Left kidney (tissue), 2 donors: Measurements from ENCODE around the gene UBE2L6. TPM values are rescaled to one million over a fixed set of nuclear protein-coding genes. Genes with fewer than 3 reads are reported as not detected.

Source experiments
- DNase-seq: peaks from one replicate; pipeline ENCODE4 v3.0.0-alpha.2; 2013
- polyA plus RNA-seq: library from polyadenylated mRNA; unstranded; fragments of 120-200 nt; gene quantifications from one replicate; pipeline ENCODE4 v1.2.1, GENCODE V29; 2013; ENCODE audit not compliant: insufficient read length

UBE2L6 gene
- polyA plus RNA-seq, 1 donor = 31.2 TPM

DNA sequence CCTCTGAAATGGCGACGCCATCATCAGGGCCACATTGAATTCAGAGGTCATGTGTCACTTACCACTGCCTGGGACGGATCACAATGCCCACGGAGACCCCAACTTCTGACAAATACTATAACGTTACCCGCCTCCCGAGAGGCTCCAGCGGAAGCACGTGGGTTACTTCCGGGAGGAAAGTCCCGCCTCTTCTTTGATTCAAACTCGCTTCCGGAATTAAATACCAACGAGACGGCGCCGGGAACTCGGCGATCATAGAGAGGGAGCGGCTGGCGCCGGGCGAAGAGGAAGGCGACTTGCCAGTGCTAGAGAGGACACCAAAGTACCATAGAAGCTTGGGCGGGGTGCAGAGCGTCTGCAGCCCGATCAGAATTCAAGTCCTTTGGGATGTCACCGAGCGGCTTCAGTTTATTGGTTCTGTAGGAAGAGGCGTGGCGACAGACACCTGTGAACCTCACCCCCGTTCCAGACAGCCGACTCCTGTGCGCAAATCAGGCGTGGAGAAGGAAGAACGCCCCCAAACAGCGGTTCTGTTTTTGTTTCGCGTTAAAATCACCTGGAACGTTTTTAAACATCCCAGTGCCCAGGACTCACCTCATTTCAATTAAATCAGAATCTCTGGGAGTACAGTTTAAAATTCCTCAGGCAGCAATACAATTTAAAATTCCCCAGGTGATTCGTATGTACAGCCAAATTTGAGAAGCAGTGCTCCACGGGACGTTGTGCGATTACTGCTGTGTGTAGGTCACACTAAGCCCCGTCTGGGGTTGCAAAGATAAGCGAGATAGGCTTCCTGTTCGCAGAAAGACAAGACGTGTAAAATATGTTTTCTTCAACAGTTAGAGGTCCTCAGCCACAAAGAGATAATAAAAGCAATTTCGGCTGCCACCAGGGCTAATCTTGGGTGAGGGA is 36.6 kb downstream of the UBE2L6 start, which contains the start of gene TIMM10:
TSS of gene TIMM10 (minus strand) at position 159 of the 912 bp plus-strand sequence. CDS start 565 bp downstream, outside the sequence.
- peak; percentile 95 for DNase-seq

GRCh38 chr11:57530215-57530595 is 37.3 kb downstream of the UBE2L6 start:
- no peak for DNase-seq

DNA sequence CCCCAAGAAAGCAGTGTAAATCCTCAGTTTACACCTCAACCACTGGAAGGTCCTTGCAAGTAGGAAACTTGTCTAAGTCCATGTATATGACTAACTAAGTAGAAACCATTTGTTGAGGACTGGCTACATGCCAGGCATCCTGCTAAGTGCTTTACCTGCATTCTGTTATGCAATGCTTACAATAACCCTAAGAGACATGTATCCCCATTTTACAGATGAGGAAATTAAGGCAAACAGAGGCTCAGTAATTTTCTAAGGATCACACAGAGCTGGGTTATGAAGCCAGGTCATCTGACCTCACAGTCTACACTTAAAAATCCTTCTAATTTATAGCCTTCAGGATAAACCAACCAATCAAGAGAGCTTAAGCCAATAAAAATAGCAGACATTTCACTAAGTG is 38.5 kb downstream of the UBE2L6 start:
- no peak for DNase-seq

- peak; percentile 46 for DNase-seq
Measured at GRCh38 chr11:57527056-57527631, 40.3 kb downstream of the UBE2L6 start.

GRCh38 chr11:57523419-57523818 is 44.1 kb downstream of the UBE2L6 start:
- DNase-seq = no peak

- DNase-seq = no peak
Measured at GRCh38 chr11:57521116-57521515, 46.4 kb downstream of the UBE2L6 start.

DNA sequence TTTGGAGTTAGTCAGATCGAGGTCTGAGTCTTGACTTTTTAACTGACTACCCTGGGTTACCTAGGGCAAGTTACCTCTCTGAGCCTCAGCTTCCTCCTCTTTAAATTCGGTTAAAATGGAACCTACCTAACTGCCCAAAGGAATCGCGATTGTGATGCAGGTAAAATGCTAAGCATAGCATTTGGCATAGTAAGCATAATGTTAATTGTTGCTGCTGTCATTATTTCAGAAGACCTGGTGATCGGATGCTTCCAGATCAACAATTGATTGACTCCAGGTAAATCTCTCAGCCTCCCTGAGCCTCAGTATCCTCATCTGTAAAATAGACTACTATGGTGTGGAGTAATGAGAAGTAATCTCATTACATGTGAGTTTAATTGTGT is 51.4 kb downstream of the UBE2L6 start:
- no peak for DNase-seq

DNA sequence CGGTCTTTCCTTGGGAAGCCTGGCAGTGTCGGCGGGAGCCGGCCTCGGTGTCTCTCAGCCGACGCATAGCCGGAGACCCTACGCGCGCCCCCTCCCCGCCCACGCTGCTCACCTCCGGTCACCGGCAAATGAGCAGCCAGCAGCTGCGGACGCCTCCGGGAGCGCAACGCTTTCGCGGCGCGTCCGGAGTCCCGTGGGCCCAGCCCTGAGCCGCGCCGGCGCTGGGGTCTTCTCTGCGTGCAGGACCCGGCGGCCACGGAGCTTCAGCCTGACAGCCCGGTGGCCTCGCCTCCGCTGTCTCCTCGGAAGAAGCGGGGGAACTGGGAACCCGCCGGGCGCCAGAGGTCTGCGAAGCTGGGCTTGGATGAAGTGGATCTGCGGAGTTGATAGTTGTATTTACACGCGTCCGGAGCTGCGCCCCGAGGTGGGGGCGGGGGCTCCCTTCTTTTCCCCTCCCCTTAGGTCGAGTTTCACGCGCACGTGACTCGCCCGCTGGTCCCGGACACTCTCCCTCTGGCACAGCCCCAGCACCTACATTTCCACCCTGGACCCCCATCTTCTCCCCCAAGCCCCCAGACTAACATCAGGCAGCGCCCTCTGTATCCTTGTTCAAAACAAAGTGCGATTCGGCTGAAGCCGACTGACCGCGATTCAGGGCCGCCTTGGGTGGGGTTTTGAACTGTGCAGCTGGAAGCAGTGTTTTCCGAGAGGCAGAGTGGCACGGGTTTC is 52.0 kb downstream of the UBE2L6 start, which contains the start of gene SLC43A1:
TSS of gene SLC43A1 (minus strand) at position 371 of the 729 bp plus-strand sequence. CDS start 1,591 bp downstream, outside the sequence.
- DNase-seq = peak; percentile 40

DNA sequence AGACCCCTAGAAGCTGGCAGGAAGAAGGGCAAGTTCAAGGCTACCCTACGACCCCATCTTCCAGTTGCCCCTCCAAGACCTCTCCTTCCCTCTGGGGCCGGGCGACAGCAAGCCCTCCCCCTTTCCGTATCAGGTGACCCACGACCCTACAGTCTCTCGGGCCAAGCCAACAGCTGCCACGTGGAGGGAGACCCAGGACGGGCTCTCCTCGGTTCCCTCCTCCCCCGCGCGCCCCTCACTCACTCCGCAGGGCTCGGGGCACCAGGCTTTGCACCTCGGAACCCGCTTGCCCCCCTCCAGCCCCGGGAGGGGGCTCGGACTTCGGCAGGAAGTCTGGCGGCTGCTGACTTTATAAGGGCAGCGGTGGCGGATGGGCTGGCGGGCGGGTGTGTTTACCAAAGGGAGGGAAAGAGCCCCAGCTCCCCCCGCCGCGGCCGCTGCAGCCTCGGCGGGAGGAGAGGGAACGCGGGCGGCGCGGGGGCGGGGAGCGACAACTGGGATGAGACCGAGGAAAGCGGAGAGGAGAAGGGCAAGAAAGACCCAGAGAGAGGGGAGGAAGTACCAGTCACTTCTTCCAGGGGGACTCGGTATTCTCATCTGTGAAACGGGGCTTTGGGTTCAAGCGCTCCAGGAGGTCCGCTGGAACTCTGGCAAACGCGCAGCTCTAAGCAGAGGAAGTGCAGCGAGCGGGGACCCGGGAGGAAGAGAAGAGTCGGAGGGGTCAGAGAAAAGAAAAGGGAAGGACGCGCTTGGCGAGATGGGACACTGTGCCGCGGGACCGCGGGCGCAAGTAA is 52.7 kb downstream of the UBE2L6 start:
- peak; percentile 38 for DNase-seq

GRCh38 chr11:57513911-57514537 is 53.4 kb downstream of the UBE2L6 start:
- DNase-seq = peak; percentile 7

DNA sequence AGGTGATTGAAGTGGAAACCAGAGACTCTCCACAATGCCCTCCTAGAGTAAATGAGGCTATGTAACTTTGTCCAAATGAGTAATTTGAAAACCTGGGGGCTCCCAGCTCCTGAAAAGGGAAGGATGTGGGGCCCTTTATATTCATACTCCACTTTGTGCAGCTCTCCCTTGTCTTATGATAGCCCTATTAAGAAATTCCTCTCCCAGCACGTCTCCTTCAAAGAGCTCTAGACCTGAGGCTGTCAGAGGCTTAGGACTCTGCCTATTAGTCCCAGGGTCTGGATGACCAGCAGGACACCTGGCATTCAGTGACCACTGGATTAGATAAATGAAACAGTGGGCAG is 54.0 kb downstream of the UBE2L6 start:
- DNase-seq = no peak

GRCh38 chr11:57512646-57513451 is 54.6 kb downstream of the UBE2L6 start:
- no peak for DNase-seq

DNA sequence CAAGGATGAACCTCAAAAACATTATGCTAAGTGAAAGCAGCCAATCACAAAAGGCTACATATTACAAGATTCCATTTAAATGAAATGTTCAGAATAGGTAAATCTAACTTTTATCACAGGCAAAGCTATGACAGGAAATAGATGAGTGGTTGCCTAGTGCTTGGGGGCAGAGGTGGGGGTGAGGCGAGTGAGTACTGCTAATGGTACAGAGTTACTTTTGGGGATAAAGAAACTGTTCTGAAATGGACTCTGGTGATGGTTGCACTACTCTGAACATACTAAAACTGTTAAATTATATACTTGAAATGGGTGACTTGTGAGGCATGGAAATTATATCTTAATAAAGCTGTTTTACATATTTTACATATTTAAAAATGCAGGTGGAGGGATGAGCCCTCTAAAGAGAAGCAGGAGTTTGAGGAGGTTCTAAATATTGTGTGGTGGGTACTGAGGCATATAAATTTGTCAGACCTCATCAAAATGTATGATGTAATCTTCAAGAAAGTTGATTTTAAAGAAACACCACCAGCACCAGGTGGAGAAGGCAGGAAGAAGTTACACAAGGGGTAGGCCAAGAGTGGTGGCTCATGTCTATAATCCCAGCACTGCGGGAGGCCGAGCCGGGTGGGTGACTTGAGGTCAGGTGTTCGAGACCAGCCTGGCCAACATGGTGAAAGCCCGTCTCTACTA is 55.6 kb downstream of the UBE2L6 start:
- DNase-seq = no peak

DNA sequence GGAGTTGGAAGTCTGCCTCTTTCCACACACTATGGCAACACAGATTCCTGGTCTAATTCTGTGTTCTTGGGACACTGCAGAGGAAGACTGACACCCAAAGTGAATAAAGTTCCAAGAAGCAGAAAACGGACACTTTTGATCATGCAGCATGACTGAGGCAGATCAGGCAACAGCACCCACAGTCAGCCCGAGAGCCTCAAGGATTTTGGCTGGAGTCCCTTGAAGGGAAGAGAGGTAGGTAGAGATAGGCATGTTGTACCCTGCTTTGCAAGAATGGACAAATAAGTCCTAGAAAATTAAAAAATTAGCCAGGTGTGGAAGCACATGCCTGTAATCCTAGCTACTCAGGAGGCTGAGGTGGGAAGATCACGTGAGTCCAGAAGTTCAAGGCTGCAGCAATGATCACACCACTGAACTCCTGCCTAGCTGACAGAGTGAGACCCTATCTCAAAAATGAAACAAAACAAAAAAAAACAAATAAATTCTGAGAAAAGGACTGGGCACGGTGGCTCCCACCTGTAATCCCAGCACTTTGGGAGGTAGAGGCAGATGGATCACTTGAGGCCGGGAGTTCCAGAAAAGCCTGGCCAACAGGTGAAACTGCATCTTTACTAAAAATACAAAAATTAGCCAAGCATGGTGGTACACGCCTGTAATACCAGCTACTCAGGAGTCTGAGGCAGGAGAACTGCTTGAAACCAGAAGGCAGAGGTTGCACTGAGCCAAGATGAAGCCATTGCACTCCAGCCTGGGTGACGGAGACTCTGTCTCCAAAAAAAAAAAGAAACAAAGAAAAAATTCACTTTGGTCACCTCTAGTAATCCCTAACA is 58.9 kb downstream of the UBE2L6 start:
- no peak for DNase-seq

DNA sequence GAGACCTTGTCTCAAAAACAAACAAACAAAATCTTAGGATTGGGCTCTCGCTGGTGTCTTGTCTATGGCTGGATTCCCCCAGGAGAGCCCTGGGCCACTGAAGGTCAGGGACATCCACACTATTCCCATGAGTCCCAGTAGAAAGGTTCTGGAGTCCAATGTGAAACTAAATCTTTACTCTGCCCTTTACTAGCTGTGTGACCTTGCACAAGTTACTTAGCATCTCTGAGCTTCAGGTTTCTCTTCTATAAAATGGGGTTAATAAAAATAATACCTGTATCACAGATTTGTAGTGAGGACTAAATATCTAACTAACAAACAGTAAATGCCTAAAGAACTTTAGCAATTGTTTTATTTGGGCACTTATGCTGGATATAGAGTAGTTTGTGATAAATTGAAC is 61.0 kb downstream of the UBE2L6 start:
- DNase-seq = no peak

GRCh38 chr11:57504511-57504910 is 63.0 kb downstream of the UBE2L6 start:
- no peak for DNase-seq

DNA sequence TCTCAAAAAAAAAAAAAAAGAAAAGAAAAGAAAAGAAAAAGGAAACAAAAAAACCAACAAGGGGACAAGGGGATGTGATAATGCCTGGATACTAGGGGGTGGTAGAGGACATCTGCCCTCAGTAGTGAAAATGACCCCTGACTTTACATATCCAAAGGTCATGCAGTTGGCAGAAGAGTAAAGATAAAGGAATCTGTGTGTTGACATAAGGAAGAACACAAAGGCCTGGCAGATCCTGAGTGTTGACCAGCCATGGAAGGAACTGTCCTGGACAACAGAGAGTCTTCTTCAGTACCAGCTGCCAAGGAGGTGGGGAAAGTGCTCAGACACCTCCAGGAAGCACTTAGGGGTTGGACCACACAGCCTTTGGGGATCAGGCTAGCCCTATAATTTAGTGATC is 64.6 kb downstream of the UBE2L6 start:
- no peak for DNase-seq

- no peak for DNase-seq
Measured at GRCh38 chr11:57502376-57502775, 65.1 kb downstream of the UBE2L6 start.

- no peak for DNase-seq
Measured at GRCh38 chr11:57501953-57502352, 65.5 kb downstream of the UBE2L6 start.
